ENCODE measurements around the gene EPB41L5.

- no peak for TF ChIP-seq CTCF (IDR thresholded peaks at IDR 0.05)
- no peak for TF ChIP-seq POLR2A (IDR thresholded peaks at IDR 0.05)
- TF ChIP-seq EP300 (IDR thresholded peaks at IDR 0.05) = no peak
- no peak for TF ChIP-seq POLR2AphosphoS5 (IDR thresholded peaks at IDR 0.05)
Measured at GRCh38 chr2:120036145-120036544, 23.3 kb downstream of the EPB41L5 start.

Measured in upper lobe of left lung (tissue), 4 donors.